DMS153 treated with DMSO at 0.1 percent for 48 hours (cell line): Measurements from ENCODE around the gene ANKRD6.

Experiments used
- DNase-seq: peaks from one replicate; lab custom pipeline; 2025; ENCODE audit not compliant: unreplicated experiment; lab: John Stamatoyannopoulos, UW

The ANKRD6 gene

DNA sequence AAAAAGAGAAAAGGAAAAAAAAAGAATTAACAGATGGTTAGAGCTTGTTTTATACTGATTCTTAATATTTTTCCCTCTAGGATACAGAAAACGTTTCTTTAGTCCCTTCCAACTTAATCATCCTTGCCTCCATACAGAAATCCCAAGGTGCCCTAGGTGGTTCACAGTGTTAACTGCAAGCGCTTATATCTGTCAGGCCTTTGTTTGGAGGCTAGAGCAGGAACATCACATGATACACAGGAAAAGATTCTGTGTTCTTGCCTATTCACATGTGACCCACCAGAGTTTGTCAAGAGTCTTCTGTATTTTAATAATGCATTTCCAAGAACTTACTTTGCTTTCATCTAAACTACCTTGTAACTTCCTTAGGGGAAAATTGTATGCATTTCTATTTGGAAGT, 31.3 kb downstream of the ANKRD6 start:
- DNase-seq: no peak

DNA sequence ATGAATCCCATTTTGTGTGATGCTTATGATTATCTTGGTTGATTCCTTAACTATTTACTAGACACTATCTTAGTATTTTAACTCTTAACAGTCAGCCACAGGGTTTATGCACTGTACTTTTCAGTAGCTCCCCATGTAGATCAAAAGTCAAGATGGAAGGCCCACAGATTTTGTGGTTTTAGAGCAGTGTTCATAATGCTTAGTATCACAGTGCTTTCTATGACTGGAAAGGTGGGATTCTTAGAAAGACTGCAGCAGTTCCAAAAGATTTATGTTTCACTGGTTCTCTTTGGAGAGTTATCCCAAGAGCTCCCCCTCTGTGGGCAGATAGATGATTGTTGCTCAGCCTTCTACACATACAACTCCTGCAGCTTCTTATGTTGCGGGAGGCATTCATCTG, 34.5 kb downstream of the ANKRD6 start:
- DNase-seq: no peak

DNA sequence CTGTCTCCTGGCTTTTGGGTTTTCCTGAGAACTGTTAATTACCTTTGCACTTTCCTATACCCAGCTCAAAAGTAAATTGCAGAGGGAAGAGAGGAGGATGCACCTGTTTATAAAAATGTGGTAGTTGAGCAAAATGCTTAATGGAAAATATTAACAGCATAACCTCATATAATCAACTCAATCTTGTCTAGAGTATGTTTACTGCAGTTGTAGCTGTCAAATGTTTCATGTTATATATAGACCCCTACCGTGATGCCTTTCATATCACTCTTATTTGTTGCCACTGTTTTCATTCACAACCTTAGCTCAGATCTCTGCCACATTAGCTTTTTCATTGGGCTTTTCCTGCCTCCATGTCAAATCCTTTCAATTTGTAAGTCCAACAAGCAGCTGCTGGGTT, 36.0 kb downstream of the ANKRD6 start:
- DNase-seq: no peak

DNA sequence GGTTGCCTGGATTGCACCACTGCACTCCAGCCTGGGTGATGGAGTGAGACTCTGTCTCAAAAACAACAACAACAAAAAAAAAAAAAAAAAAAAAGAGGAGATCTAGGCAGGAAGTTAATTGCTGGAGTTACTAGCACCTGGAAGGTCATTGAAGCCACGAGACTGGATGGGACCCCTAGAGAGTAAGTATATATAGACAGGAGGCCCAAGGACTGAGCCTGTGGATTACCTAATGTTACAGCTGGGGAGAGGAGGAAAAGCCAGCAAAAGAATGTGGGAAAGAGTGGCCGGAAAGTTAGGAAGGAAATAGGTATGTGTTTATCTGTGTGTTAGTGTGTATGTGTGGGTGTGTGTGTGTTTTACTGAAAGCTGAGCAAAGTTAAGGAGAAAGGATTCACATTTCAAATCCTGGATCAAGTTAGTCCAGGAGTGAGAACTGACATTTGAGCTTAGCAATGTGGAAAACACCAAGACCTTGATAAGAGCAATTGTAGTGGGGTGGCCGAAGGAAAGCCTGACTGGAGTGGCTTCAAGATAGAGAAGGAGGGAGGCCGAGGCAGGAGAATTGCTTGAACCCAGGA, 38.4 kb downstream of the ANKRD6 start:
- DNase-seq: no peak

DNA sequence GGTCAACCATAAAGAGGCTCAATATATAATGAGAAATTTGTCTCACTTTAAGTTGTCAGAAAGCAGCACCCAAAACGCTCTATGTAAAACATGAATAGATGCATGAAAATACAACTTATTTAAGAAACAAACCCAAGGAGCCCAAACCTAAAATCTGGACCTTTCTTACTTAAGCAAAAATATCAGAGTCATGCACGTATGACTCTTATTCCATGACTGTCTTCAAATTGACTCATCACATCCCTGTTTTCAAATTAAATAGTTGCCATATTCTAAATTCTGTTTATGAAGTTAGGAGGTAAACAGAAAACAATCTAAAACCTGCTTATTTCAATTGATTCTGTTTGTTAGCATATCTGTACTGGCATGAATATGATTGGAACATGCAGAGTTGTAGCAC, 42.1 kb downstream of the ANKRD6 start:
- no peak for DNase-seq

DNA sequence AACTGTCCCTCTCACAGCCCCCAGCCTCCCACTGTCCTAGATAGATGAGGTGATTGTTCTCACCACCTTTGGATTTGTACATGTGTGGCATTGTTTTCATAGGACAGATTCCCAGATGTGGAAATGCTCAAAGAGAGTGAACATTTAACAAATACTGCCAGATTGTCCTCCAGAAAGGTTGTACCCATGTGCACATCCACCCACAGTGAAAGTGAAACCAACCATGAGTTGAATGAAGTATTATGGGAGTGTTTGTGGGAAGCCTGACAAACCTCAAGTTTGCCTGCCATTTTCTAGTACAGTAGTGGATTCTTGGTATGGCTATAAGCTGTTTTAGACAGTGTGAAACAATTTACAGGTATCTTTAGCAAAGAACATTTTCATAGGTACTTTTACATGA, 42.7 kb downstream of the ANKRD6 start:
- DNase-seq: no peak

DNA sequence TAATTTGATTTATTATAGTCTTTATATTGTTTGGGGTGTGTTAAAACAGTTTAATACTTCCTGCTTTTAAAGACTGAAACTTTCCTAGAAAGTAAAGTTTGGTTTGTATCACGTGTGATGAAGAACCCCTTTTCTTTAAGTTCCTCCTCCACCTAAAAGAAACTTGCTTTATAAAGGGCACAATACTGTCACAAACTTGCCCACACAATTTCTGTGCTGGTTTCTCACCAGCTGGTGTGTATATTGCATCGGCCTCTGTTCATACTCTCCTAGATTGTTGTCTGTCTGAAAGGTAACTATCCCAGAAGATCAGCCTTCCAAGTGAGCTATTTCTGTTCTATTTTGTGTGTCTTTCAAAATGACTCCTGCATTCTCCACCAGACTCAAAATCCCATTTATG, 46.9 kb downstream of the ANKRD6 start:
- DNase-seq: no peak

DNA sequence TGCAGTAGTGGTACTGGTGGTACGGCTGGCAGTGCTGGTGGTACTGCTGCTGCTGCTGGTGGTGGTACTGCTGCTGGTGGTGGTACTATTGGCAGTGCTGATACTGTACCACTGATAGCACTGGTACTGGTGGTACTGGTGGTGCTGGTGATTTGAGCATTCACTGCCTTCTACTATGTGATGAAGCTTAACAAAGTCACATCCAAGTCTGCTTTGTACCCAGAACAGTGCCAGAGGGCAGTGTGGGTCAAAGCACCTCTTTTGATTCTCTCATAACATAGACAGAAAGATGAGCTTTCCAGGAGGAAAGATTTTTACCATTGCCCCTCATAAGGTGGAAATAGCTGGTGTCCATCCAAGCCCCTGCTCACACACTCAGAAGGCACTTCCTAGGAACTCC, 48.7 kb downstream of the ANKRD6 start:
- DNase-seq: peak; percentile 33

DNA sequence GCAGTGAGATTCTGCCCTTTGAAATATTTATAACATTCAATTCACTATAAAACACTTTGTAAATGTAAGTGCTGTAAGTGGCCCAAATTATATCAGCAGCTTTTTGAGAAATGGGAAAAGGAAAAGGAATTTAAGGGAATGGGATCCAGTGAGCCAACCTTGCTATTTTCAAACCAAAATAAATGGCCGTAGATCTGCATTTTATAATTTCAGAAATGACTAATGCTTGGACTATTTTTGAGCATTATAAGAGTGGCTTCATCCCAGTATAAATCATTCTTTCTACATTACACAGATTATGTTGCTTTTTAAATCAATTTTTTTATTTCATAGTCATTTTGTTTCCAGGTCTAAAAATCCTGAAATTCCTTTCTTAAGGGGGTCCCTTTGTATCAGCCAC, 49.2 kb downstream of the ANKRD6 start:
- DNase-seq: no peak

DNA sequence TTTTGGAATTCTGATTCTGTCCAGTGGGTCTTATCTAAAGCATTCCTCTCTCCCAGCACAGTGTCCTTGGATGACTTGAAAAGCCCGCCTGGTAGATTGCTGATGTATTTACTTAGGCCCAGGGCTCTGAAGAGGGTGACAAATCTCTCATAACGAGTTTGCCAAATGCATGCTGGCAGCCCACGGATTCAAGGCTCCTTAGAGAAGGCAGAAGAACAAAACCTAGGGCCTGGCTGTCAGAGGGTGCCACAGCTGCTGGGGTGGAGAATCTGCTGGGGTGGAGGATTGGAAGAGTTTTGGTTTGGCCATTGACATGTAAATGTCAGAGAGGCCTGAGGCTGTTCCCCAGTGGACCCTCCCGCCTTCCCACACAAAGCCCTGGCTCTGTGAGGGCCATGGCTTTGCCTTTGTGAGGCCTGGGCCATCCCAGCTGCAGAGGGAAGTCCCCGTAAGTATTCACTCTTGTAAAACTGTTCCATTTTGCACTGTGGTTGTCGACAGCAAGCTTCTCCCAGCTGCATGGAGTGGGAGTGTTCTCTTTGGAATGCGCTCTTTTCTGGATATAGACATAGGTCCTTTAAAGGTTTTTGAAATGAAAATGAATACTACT, 50.3 kb downstream of the ANKRD6 start:
- DNase-seq: peak; percentile 37

DNA sequence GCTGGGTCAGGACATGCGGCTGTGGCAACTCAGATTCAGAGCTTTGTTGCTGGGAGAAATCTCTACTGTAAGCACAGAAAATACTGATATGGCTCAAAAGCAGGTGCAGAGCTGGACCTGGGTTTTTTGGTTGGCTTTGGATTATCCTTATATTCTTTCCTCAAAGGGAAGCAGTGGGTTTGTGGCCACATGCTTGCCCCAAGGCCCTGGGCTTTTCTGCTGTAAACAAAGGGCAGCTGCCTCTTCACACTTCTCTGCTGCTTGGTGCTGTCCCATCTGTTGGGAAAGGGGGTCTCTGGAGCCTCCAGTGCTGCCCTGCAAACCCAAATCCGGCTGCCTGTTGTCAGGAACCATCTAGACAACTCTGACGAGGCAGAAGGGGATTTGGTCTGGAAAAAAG, 52.4 kb downstream of the ANKRD6 start:
- no peak for DNase-seq

DNA sequence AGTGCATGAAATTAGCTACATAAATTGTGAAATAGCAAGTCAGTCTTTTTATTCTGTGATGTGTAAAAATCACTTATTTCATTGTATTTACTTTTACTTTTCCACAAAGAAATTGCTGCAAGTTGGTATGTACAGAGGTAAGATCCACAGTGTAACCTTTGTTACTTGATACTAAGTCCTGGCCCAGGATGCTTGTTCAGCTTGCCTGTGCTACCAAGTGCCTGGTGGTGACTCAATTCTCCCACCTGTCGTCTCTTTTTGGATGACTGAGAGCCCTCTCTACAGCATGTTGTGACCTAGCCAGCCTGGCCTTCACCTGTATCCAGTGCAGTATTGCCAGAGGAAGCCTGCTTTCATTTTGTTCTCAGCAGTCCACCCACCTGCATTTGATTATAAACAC, 54.9 kb downstream of the ANKRD6 start:
- DNase-seq: peak; percentile 45

DNA sequence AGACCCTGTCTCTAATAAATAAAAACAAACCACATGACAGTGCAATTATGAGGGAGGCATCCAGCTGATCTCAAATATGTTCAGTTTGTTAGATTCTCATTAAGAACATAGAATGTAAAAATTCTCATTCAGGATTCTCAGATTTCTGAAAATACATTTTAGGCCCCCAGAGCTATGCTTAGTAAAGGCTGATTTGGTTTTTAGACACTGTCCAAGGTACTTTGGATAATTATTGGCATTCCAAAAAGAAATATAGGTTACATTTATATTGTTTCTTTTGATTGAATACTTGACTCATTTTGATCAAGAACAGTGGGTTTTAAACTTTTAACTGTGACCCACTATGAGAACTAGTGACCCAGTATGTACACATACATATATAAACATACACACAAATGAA, 55.5 kb downstream of the ANKRD6 start:
- DNase-seq: no peak

DNA sequence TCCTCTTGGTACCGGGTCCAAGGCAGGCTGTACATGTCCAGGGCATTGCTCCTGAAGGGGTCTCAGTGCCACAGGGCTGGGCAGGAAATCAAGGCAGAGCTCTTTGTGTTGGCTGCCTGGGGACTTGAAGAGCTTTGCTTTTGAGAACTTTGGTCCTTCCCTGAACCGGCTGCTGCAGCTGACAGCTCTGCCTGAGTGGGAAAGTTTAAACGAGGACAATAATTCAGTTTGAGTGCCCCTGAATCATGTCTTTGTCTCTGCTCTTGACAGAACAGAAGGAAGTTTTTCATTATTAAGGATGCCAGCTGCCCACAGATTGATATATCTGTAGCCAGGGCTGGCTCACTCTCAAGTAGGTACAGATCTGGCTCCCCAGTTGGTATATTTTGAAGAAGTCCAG, 56.1 kb downstream of the ANKRD6 start:
- DNase-seq: peak; percentile 54

DNA sequence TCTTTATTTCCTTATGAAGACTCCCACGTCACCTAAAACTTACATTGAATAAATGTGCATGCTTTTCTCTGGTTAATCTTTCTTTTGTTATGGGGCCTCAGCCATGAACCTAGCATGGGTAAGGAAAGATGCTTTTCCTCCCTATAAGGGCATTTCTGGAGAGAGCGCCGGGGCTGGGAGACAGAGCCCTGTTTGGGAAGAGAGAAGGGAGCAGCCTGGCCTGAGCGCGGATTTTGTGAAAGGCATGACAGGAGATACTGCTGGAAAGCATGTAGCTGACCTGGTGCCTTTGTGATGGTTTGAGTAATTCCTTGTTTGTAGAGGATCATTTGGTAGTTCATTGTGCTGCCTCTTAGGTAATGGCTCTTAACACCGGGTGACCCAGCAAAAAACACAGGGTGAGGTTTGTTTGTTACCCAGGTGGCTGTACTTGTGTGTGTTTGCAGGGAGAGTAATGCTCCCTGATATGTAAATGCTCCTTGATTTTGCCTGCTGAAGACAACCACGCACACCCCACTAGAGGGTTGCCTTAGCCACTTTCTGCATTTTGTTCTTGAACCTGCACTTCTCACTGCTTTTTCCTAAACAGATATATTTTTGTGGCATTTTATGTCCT, 59.2 kb downstream of the ANKRD6 start:
- peak; percentile 95 for DNase-seq

DNA sequence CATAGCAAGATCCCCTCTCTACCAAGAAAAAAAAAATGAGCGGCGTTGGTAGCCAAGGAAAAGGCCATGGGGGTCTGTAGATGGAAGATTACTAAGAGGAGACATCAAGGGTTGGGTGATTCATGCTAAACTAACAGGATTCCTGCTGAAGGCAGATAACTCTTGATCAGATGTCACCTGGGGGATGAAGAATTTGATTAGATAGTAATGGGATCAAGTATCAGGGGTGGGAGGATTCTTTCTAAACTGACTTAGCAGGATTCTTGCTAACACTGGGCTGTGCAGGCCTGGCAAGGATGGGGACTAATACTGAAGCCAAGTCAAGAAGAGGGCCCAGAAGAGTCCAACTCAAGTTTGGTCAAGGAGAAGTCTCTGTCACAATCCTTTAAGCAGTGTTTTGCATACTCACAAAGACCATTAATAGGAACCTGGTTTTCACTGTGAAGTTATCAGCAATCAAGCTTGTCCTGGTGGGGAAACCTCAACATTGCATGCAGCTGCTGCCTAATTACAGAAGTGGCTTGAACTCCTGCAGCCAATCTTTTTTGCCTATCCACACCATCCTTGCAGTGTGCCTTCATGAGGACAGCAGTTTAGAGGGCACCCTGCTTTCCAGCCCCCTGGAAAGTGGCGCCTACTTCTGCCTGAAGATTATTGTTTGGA, 61.3 kb downstream of the ANKRD6 start:
- DNase-seq: no peak

DNA sequence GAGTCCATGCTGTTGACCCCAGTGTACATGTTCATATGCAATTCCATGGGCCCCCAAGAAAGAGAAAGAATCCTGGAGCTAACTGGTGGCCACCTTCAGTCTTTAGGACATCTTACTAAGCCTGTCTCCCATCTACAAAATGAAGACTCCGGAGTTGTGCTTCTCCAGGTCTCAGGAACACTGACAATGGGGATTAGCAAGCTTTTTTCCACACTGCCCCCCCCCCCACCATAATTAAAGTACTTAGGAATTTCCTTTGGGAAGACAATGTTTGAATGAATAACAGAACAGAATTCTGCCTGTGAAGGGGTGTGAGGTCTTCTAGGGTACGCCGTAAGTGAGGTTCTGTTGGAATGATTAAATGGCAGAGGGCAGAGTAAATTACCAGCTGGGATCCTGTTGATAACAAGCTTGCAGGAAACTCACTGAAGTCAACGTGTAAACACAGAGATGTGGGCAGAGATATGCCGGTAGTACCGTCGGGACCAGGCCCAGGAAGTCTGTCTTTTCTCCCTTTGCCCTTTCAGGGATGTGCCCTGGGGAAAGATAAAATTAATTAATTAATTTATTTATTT, 63.1 kb downstream of the ANKRD6 start:
- DNase-seq: peak; percentile 30

DNA sequence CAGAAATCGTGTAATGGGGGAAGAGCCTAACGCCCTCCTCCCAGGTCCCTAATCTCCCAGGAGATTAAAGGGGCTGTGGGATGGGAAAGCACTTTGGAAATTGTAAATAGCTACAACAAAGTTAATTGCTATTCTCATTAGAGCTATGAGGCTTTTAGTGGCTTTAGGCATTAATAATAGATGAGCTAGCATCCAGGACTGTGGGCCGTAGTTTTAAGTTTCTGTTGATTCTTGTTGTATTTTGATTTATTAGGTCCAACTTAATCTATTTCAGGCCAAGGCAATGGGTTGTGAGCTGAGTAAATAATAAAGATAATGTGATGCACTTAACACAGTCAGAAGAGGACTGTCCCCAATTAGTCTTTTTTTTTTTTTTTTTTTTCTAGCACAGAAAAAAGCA, 67.7 kb downstream of the ANKRD6 start:
- DNase-seq: peak; percentile 87

DNA sequence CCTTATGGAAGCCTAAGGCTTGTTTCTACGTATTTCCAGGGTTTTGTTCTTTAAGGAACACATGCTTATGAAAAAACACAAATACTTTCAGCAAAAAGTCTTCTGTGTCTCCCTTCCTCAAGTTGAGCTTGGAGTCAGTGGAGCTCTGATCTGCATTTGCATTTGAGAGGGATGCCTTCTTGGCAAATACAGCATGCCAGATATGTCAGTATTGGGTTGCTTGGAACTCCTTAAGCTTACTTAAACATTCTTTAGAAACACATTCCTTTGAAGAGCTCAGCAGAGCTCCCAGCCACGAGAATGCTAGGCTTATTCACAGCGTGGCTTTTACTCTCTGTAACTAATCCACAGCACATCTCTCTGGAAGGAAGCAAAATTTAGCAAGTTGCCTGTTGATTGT, 68.3 kb downstream of the ANKRD6 start:
- no peak for DNase-seq

DNA sequence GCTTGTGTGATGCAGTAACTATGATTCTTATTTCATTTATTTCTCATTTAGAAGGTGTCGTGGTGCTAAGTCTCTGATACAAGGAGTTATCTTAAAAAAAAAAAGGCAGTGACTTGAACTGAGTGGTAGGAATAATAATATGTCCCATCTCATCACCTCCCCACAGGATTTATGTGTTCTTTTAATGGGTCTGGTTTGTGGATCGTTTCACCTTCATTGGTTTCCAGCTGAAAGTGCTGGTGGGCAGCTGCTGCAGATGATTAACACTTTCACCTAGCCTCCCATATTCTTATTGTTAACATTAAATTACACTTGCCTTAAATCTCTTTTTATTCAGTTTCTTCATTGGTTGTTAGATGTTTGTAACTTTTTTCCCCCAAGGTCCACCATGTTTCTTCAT, 68.8 kb downstream of the ANKRD6 start:
- no peak for DNase-seq

DNA sequence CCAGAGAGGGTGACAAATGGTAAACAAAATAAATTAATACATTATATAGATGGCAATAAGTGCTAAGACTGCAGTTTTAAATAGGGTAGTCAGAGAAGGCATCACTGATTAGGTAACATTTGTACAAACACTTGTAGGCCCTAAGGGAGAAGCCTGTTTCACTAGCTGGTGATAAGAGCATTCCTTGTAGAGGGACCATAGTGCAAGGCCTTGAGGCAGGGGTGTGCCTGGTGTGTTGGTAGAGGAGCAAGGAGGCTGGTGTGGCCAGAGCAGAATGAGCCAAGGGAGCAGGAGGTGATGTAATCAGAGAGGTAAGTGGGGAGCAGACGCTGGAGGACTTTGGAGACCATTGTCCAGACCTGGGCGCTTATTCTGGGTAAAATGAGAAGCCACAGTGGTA, 70.7 kb downstream of the ANKRD6 start:
- DNase-seq: no peak

DNA sequence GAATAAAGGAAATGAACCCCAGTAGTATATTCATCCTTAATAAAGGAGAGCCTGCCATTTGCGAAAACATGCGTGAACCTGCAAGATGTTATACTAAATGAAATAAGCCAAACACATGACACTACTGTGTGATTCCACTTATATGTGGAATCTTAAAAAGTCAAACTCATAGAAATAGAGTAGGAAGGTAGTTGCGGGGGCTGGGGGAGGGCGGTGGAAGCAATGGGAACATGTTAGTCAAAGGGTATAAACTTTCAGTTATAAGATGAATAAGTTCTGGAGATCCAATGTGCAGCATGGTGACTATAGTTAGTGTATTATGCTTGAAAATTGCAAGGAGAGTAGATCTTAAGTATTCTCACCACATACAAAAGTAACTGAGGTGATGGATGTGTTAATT, 72.9 kb downstream of the ANKRD6 start:
- no peak for DNase-seq
